Measurements from ENCODE around the gene MAFF. TPM values are rescaled to one million over a fixed set of nuclear protein-coding genes. Genes with fewer than 3 reads are reported as not detected.

The MAFF gene
- 9.5 and 15.0 TPM in 2 replicates for total RNA-seq

GRCh38 chr22:38201711-38202436 lies at the start of gene MAFF:
MAFF (plus strand) TSS chr22:38201994; CDS start chr22:38213854, 11,860 bp downstream.

GRCh38 chr22:38181453-38182200 lies 20.2 kb upstream of the MAFF start, which contains the start of gene PLA2G6:
PLA2G6 (minus strand) TSS chr22:38181830; CDS start chr22:38169426, 12,404 bp downstream.

Other genes with a start within 250 kb of the MAFF start
- gene C22orf23, start 248.4 kb upstream of the MAFF start, total RNA-seq, result 0.09 and 0.32 TPM in 2 replicates
- gene POLR2F, start 248.3 kb upstream of the MAFF start, total RNA-seq, result 64.2 and 72.6 TPM in 2 replicates
- not detected in 2 replicates for gene SOX10, start 217.4 kb upstream of the MAFF start, total RNA-seq
- gene PICK1, start 144.6 kb upstream of the MAFF start, total RNA-seq, result 9.6 and 13.4 TPM in 2 replicates
- 0.32 and 0.60 TPM in 2 replicates for gene SLC16A8, start 117.8 kb upstream of the MAFF start, total RNA-seq
- gene BAIAP2L2, start 91.3 kb upstream of the MAFF start, total RNA-seq, result 0.69 and 1.1 TPM in 2 replicates
- 17.8 and 37.4 TPM in 2 replicates for gene PLA2G6, start 20.2 kb upstream of the MAFF start, total RNA-seq
- gene TMEM184B, start 71.0 kb downstream of the MAFF start, total RNA-seq, result 14.1 and 15.4 TPM in 2 replicates
- 59.6 and 79.3 TPM in 2 replicates for gene CSNK1E, start 115.4 kb downstream of the MAFF start, total RNA-seq

Measured in bronchial smooth muscle cell (primary cell).